Endothelial cell of umbilical vein (primary cell): ENCODE results near the gene HTR3C. TPM values are rescaled to one million over a fixed set of nuclear protein-coding genes. Genes with fewer than 3 reads are reported as not detected.

Source experiments
- BruUV-seq: library from RNA; stranded (reverse); fragments of 400-500 nt; replicated peaks from 2 replicates; lab custom pipeline; 2021; lab: Mats Ljungman, UMichigan
- CTCF ChIA-PET: fragments of 300-600, 350-600 bp; sonication (Branson Sonifier 250); formaldehyde crosslinking; loops from one replicate; lab custom pipeline; 2021; ENCODE audit warnings: antibody characterized with exemption, inconsistent platforms; lab: Charles Lee
- POLR2A ChIA-PET: fragments of 300-600, 350-600 bp; sonication (Branson Sonifier 250); formaldehyde crosslinking; loops from one replicate; lab custom pipeline; 2021; ENCODE audit warnings: antibody characterized with exemption, inconsistent platforms; lab: Charles Lee
- DNase-seq: peaks from one replicate; pipeline ENCODE4 v3.0.0-alpha.2; 2011; ENCODE audit warnings: low read depth, low spot score
- FAIRE-seq: peaks from 2 replicates; lab custom pipeline; 2011; peaks lifted over from hg19 to GRCh38; lab: Jason Lieb, UNC
- H2AFZ ChIP-seq: 2 replicates; pipeline ENCODE4 v1.6.0; 2012; ENCODE audit warnings: low read depth, low read length, control low read depth, inconsistent platforms
- H3K27ac ChIP-seq: 2 replicates; pipeline ENCODE4 v1.5.1; 2011; ENCODE audit warnings: low read depth, mild to moderate bottlenecking, control low read depth, low read length, moderate library complexity; ENCODE audit not compliant: insufficient read depth
- H3K27me3 ChIP-seq, 2 experiments: 2 replicates each; pipeline versions ENCODE4 v1.6.0 to v1.6.1; 2011; ENCODE audit warnings: low read length in 2 of 2, mixed read lengths in 1 of 2; ENCODE audit not compliant: control insufficient read depth in 2 of 2, insufficient read depth in 2 of 2
- H3K36me3 ChIP-seq, 2 experiments: 2 replicates in 1 of 2; 3 replicates in 1 of 2; pipeline ENCODE4 v1.5.1; 2011; ENCODE audit warnings: low read length in 2 of 2, mild to moderate bottlenecking in 1 of 2, moderate library complexity in 1 of 2; ENCODE audit not compliant: control insufficient read depth in 2 of 2, insufficient read depth in 2 of 2; ENCODE audit errors: extremely low read depth in 1 of 2
- H3K4me1 ChIP-seq: 3 replicates; pipeline ENCODE4 v1.5.1; 2011; ENCODE audit warnings: mild to moderate bottlenecking, low read length; ENCODE audit not compliant: control insufficient read depth, insufficient read depth; ENCODE audit errors: extremely low read depth
- H3K4me2 ChIP-seq: 2 replicates; pipeline ENCODE4 v1.6.1; 2011; ENCODE audit warnings: low read length, control low read depth, mixed read lengths; ENCODE audit not compliant: insufficient read depth
- H3K4me3 ChIP-seq, 3 experiments: fragments of 200-600 bp in 1 of 3; sonication (generic), shearing (Covaris generic) in 1 of 3; replicated peaks in 1 of 3; 2 replicates each; pipeline ENCODE4 v1.5.1; 2011 to 2016; ENCODE audit warnings: control low read depth in 3 of 3, low read length in 3 of 3, mild to moderate bottlenecking in 2 of 3, inconsistent platforms in 1 of 3, low read depth in 1 of 3, moderate library complexity in 1 of 3; ENCODE audit not compliant: insufficient read depth in 1 of 3
- H3K79me2 ChIP-seq: 2 replicates; pipeline ENCODE4 v1.6.0; 2012; ENCODE audit warnings: low read length, inconsistent platforms; ENCODE audit not compliant: control insufficient read depth, insufficient read depth
- H3K9ac ChIP-seq: replicated peaks from 2 replicates; pipeline ENCODE3; 2011; ENCODE audit warnings: low read length, control low read depth; ENCODE audit not compliant: insufficient read depth; ENCODE audit errors: extremely low read depth
- H3K9me1 ChIP-seq: replicated peaks from 3 replicates; pipeline ENCODE4 v1.6.0; 2011; ENCODE audit warnings: mild to moderate bottlenecking, low read length; ENCODE audit not compliant: control insufficient read depth, insufficient read depth; ENCODE audit errors: extremely low read depth
- H3K9me3 ChIP-seq: replicated peaks from 2 replicates; pipeline ENCODE4 v1.5.1; 2012; ENCODE audit warnings: low read length, inconsistent platforms; ENCODE audit not compliant: control insufficient read depth, insufficient read depth
- H4K20me1 ChIP-seq: replicated peaks from 2 replicates; pipeline ENCODE3; 2011; ENCODE audit warnings: mild to moderate bottlenecking, low read length; ENCODE audit not compliant: control insufficient read depth, insufficient read depth; ENCODE audit errors: extremely low read depth
- CTCF ChIP-seq, 2 donors: IDR thresholded peaks; 1 replicate in 1 of 2; 2 replicates in 1 of 2; pipeline ENCODE4 v1.5.1; 2011; ENCODE audit warnings: low read length in 2 of 2, mild to moderate bottlenecking in 2 of 2, moderate library complexity in 2 of 2, control low read depth in 1 of 2, inconsistent platforms in 1 of 2, low read depth in 1 of 2; ENCODE audit not compliant: insufficient read depth in 1 of 2; ENCODE audit errors: extremely low read depth in 1 of 2
- EZH2 ChIP-seq: IDR thresholded peaks from 2 replicates; pipeline ENCODE4 v1.6.1; 2012; ENCODE audit warnings: borderline replicate concordance, low read depth, mild to moderate bottlenecking, moderate library complexity, low read length, inconsistent platforms; ENCODE audit not compliant: severe bottlenecking
- FOS ChIP-seq: IDR thresholded peaks from 2 replicates; pipeline ENCODE4 v1.6.1; 2011; ENCODE audit warnings: mild to moderate bottlenecking, low read length, moderate library complexity, borderline replicate concordance; ENCODE audit not compliant: insufficient read depth
- GATA2 ChIP-seq: IDR thresholded peaks from 2 replicates; pipeline ENCODE4 v1.7.0; 2011; ENCODE audit warnings: low read depth, mild to moderate bottlenecking, moderate library complexity, mixed read lengths, low read length; ENCODE audit not compliant: insufficient read length, insufficient read depth
- JUN ChIP-seq: IDR thresholded peaks from 2 replicates; pipeline ENCODE4 v1.6.1; 2011; ENCODE audit warnings: borderline replicate concordance, low read depth; ENCODE audit not compliant: insufficient read length, insufficient read depth
- MAX ChIP-seq: IDR thresholded peaks from 2 replicates; pipeline ENCODE4 v1.6.1; 2011; ENCODE audit not compliant: insufficient read depth, insufficient read length
- MYC ChIP-seq: IDR thresholded peaks from one replicate; pipeline ENCODE4 v1.6.1; 2011; ENCODE audit warnings: mild to moderate bottlenecking, low read depth, low read length
- POLR2A ChIP-seq: IDR thresholded peaks from 2 replicates; pipeline ENCODE4 v1.6.1; 2012; ENCODE audit warnings: low read depth, mild to moderate bottlenecking, control low read depth, low read length
- POLR2AphosphoS5 ChIP-seq: IDR thresholded peaks from 2 replicates; pipeline ENCODE4 v1.6.1; 2012; ENCODE audit warnings: low read depth, mild to moderate bottlenecking, control low read depth, low read length, moderate library complexity; ENCODE audit not compliant: insufficient read depth
- dilution Hi-C: fragments of 300-500 bp; cut with MboI; formaldehyde crosslinking; loops from one replicate; pipeline ENCODE4 v1.15.0; 2019; ENCODE audit warnings: low sequenced_read_pairs; ENCODE audit not compliant: extremely low pct_ligation_motif_present
- intact Hi-C: fragments of 100-400 bp; cut with micrococcal nuclease; formaldehyde crosslinking; loops from one replicate; pipeline ENCODE4 v1.10.0; 2022
- polyA plus RNA-seq, 4 experiments: library from polyadenylated mRNA; depleted of rRNA in 3 of 4; stranded (reverse) in 3 of 4; unstranded in 1 of 4; fragments of >200 nt; gene quantifications; 2 replicates each; pipeline versions ENCODE4 v1.2.1 to v1.2.3, GENCODE V29; 2011 to 2012; ENCODE audit warnings: missing spikeins in 1 of 4
- total RNA-seq: library from RNA; stranded (reverse); gene quantifications from 2 replicates; pipeline ENCODE4 v1.2.3, GENCODE V29; 2021

HTR3C gene
- total and polyA plus RNA-seq, 2 donors (not counting 3 experiments of a cell fraction or from before 2014, with no cell fraction given) = not detected

GRCh38 chr3:184066211-184066610 is 13.4 kb downstream of the HTR3C start:
- Histone ChIP-seq H4K20me1 (no peaks in the 10 kb centered on the region), H3K4me3 (no peak overlapping the region), H3K9ac (no peak overlapping the region), H2AFZ (no peak overlapping the region), H3K36me3 (no peaks in the 10 kb centered on the region), H3K9me3 (no peaks in the 10 kb centered on the region), H3K9me1 (no peaks in the 10 kb centered on the region), H3K79me2 (no peaks in the 10 kb centered on the region), H3K27me3 (peaks cover 0 to 8% of the 10 kb centered on the region in 2 experiments), H3K27ac (no peak overlapping the region), H3K4me2 (no peak overlapping the region), H3K4me1 (no peaks in the 10 kb centered on the region)
- ChIA-PET CTCF (no interaction called here), POLR2A (no interaction called here)
- no TSS peak for BruUV-seq
- no peak for FAIRE-seq
- intact Hi-C loops = no loop called here
- no peak for DNase-seq
- dilution Hi-C loops = no loop called here
- TF ChIP-seq JUN = no peak
- no peak for TF ChIP-seq EZH2
- TF ChIP-seq POLR2A = no peak
- no peak for TF ChIP-seq FOS
- no peak for TF ChIP-seq POLR2AphosphoS5
- TF ChIP-seq GATA2 = no peak
- TF ChIP-seq MAX = no peak
- TF ChIP-seq CTCF (IDR thresholded peaks at IDR 0.05; ENCODE audit: extremely low read depth in 1 of 2, insufficient read depth in 1 of 2, low read depth in 1 of 2, low read length in 2 of 2) = no peak
- TF ChIP-seq MYC = no peak
